ENCODE results near the gene TDRD9.

DNA sequence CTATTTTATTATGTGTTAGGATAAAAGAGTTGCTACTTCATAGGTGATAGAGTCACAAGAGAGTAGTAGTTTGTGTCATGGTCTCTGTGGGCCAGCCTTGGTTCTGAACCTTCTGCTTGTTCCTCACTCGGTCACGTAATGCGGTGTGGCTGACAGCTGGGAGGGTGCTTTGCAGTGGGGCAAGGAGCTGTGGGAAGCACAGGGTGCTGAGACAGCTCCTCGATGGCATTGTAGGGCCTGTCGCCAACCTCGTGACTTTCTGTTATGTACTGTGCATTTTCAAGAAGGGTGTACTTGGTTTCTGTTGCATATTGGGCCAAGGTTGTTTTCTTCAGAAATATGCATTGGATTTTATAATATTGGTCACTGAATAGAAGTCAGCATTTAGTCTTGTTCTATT lies 75.4 kb downstream of the TDRD9 start:
- TF ChIP-seq EZH2 (IDR thresholded peaks at IDR 0.05; ENCODE audit: borderline replicate concordance) (no peak), CTCF (IDR thresholded peaks at IDR 0.05; ENCODE audit: poor library complexity) (no peak), EZH2phosphoT487 (IDR thresholded peaks at IDR 0.05; ENCODE audit: low read depth, severe bottlenecking, unreplicated experiment) (no peak)

Data from hepatocyte (in vitro differentiated cells).